Spleen (tissue), 7 donors: ENCODE measurements around the gene PHLDB2.

Source experiments
- POLR2A ChIP-seq, 3 donors: fragments of 450-650 bp; IDR thresholded peaks; one replicate each; pipeline ENCODE4 v1.5.1; 2017; ENCODE audit warnings: antibody characterized with exemption in 3 of 3, mild to moderate bottlenecking in 1 of 3
- TF ChIP-seq, protein P1 (sequence below), 11 experiments: fragments of 200-600 bp in 7 of 11; fragments of 450-650 bp in 4 of 11; sonication (generic) in 4 of 11; IDR thresholded peaks in 8 of 11; conservative IDR thresholded peaks in 3 of 11; 1 replicate in 7 of 11; 2 replicates in 4 of 11; pipeline versions ENCODE4 v1.4.0 to v1.8.0; 2016 to 2021; ENCODE audit warnings: antibody characterized with exemption in 11 of 11, inconsistent platforms in 4 of 11, mild to moderate bottlenecking in 1 of 11
- donor health status: DM: no; HTN: no; CAD: no; lungs with moderate emphysema.
- donor health status: DM: no; HTN: no; CAD: no.
- donor health status: DM: no; HTN: no; CAD: no.

DNA sequence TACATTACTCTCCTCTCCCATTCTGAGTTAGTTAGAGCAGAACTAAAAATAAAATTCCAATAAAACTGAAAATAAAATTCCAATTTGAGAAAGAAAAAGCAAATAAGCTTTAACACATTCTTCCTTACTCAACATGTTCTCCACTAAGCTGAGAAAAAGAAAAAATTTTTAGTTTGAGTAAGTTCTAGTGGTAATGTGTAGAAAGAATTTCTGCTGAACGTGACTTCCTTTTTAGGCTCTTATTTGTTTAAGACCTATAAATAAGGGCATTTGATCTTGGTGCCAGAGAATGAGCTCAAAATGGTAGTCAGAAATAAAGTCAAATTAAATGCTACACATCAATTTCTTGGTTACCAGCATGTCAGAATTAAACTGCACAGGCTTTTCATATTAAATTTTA is 62.1 kb downstream of the PHLDB2 start:
- no peak for TF ChIP-seq POLR2A (IDR thresholded peaks at IDR 0.05)
- TF ChIP-seq, protein P1, sequence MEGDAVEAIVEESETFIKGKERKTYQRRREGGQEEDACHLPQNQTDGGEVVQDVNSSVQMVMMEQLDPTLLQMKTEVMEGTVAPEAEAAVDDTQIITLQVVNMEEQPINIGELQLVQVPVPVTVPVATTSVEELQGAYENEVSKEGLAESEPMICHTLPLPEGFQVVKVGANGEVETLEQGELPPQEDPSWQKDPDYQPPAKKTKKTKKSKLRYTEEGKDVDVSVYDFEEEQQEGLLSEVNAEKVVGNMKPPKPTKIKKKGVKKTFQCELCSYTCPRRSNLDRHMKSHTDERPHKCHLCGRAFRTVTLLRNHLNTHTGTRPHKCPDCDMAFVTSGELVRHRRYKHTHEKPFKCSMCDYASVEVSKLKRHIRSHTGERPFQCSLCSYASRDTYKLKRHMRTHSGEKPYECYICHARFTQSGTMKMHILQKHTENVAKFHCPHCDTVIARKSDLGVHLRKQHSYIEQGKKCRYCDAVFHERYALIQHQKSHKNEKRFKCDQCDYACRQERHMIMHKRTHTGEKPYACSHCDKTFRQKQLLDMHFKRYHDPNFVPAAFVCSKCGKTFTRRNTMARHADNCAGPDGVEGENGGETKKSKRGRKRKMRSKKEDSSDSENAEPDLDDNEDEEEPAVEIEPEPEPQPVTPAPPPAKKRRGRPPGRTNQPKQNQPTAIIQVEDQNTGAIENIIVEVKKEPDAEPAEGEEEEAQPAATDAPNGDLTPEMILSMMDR (IDR thresholded peaks at IDR 0.05 in 8 of 11, conservative IDR thresholded peaks at IDR 0.05 in 3 of 11): no peak
